ENCODE measurements around the gene FBXW7.

DNA sequence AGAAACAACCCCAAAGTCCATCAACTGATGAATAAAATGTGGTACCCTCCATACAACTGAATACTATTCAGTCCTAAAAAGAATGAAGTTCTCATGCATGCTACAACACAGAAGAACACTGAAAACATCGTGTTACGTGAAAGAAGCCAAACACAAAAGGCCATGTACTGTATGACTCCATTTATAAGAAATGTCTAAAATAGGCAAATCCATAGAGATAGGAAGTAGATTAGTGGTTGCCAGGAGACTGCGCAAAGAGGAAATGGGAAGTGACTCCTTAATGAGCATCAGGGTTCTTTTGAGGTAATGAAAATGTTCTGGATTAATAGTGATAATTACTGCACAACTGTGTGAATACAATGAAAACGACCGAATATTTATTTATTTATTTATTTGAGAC lies 23.4 kb downstream of the FBXW7 start:
- TF ChIP-seq JUND (CRISPR knock-in tag; IDR thresholded peaks at IDR 0.05) (no peak), HOXA7 (CRISPR knock-in tag; IDR thresholded peaks at IDR 0.05) (no peak), CHD2 (IDR thresholded peaks at IDR 0.05; ENCODE audit: low read depth, low read length) (no peak), EZH2 (conservative IDR thresholded peaks at IDR 0.05; ENCODE audit: low read depth, low read length) (no peak), DR1 (CRISPR knock-in tag; IDR thresholded peaks at IDR 0.05) (no peak), EP300 (IDR thresholded peaks at IDR 0.05; ENCODE audit: low read depth in 2 of 2, low read length in 2 of 2) (no peak), EP300 (CRISPR knock-in tag; IDR thresholded peaks at IDR 0.05; ENCODE audit: borderline replicate concordance) (no peak)
- TF ChIP-seq, protein P1, sequence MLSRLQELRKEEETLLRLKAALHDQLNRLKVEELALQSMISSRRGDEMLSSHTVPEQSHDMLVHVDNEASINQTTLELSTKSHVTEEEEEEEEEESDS (CRISPR knock-in tag; IDR thresholded peaks at IDR 0.05; ENCODE audit: borderline replicate concordance) = no peak
- TF ChIP-seq, protein P2, sequence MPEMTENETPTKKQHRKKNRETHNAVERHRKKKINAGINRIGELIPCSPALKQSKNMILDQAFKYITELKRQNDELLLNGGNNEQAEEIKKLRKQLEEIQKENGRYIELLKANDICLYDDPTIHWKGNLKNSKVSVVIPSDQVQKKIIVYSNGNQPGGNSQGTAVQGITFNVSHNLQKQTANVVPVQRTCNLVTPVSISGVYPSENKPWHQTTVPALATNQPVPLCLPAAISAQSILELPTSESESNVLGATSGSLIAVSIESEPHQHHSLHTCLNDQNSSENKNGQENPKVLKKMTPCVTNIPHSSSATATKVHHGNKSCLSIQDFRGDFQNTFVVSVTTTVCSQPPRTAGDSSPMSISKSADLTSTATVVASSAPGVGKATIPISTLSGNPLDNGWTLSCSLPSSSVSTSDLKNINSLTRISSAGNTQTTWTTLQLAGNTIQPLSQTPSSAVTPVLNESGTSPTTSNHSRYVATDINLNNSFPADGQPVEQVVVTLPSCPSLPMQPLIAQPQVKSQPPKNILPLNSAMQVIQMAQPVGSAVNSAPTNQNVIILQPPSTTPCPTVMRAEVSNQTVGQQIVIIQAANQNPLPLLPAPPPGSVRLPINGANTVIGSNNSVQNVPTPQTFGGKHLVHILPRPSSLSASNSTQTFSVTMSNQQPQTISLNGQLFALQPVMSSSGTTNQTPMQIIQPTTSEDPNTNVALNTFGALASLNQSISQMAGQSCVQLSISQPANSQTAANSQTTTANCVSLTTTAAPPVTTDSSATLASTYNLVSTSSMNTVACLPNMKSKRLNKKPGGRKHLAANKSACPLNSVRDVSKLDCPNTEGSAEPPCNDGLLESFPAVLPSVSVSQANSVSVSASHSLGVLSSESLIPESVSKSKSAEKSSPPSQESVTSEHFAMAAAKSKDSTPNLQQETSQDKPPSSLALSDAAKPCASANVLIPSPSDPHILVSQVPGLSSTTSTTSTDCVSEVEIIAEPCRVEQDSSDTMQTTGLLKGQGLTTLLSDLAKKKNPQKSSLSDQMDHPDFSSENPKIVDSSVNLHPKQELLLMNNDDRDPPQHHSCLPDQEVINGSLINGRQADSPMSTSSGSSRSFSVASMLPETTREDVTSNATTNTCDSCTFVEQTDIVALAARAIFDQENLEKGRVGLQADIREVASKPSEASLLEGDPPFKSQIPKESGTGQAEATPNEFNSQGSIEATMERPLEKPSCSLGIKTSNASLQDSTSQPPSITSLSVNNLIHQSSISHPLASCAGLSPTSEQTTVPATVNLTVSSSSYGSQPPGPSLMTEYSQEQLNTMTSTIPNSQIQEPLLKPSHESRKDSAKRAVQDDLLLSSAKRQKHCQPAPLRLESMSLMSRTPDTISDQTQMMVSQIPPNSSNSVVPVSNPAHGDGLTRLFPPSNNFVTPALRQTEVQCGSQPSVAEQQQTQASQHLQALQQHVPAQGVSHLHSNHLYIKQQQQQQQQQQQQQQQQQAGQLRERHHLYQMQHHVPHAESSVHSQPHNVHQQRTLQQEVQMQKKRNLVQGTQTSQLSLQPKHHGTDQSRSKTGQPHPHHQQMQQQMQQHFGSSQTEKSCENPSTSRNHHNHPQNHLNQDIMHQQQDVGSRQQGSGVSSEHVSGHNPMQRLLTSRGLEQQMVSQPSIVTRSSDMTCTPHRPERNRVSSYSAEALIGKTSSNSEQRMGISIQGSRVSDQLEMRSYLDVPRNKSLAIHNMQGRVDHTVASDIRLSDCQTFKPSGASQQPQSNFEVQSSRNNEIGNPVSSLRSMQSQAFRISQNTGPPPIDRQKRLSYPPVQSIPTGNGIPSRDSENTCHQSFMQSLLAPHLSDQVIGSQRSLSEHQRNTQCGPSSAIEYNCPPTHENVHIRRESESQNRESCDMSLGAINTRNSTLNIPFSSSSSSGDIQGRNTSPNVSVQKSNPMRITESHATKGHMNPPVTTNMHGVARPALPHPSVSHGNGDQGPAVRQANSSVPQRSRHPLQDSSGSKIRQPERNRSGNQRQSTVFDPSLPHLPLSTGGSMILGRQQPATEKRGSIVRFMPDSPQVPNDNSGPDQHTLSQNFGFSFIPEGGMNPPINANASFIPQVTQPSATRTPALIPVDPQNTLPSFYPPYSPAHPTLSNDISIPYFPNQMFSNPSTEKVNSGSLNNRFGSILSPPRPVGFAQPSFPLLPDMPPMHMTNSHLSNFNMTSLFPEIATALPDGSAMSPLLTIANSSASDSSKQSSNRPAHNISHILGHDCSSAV (CRISPR knock-in tag; IDR thresholded peaks at IDR 0.05; ENCODE audit: borderline replicate concordance) = no peak
- TF ChIP-seq, protein P3, sequence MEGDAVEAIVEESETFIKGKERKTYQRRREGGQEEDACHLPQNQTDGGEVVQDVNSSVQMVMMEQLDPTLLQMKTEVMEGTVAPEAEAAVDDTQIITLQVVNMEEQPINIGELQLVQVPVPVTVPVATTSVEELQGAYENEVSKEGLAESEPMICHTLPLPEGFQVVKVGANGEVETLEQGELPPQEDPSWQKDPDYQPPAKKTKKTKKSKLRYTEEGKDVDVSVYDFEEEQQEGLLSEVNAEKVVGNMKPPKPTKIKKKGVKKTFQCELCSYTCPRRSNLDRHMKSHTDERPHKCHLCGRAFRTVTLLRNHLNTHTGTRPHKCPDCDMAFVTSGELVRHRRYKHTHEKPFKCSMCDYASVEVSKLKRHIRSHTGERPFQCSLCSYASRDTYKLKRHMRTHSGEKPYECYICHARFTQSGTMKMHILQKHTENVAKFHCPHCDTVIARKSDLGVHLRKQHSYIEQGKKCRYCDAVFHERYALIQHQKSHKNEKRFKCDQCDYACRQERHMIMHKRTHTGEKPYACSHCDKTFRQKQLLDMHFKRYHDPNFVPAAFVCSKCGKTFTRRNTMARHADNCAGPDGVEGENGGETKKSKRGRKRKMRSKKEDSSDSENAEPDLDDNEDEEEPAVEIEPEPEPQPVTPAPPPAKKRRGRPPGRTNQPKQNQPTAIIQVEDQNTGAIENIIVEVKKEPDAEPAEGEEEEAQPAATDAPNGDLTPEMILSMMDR (CRISPR knock-in tag; IDR thresholded peaks at IDR 0.05) = no peak
- TF ChIP-seq, protein P4, sequence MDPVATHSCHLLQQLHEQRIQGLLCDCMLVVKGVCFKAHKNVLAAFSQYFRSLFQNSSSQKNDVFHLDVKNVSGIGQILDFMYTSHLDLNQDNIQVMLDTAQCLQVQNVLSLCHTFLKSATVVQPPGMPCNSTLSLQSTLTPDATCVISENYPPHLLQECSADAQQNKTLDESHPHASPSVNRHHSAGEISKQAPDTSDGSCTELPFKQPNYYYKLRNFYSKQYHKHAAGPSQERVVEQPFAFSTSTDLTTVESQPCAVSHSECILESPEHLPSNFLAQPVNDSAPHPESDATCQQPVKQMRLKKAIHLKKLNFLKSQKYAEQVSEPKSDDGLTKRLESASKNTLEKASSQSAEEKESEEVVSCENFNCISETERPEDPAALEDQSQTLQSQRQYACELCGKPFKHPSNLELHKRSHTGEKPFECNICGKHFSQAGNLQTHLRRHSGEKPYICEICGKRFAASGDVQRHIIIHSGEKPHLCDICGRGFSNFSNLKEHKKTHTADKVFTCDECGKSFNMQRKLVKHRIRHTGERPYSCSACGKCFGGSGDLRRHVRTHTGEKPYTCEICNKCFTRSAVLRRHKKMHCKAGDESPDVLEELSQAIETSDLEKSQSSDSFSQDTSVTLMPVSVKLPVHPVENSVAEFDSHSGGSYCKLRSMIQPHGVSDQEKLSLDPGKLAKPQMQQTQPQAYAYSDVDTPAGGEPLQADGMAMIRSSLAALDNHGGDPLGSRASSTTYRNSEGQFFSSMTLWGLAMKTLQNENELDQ (CRISPR knock-in tag; IDR thresholded peaks at IDR 0.05; ENCODE audit: borderline replicate concordance) = no peak

Data from HepG2 (cell line).